Measurements from ENCODE around the gene RNF103. TPM values are rescaled to one million over a fixed set of nuclear protein-coding genes. Genes with fewer than 3 reads are reported as not detected.
"Not testable (repeated sequence)": the region's sequence is repeated elsewhere in the genome, so short reads cannot be mapped to it uniquely, and the experiment has no call there.

RNF103 gene
- polyA plus RNA-seq, 3 donors, result 28.7 to 37.7 (median 36.2) TPM

DNA sequence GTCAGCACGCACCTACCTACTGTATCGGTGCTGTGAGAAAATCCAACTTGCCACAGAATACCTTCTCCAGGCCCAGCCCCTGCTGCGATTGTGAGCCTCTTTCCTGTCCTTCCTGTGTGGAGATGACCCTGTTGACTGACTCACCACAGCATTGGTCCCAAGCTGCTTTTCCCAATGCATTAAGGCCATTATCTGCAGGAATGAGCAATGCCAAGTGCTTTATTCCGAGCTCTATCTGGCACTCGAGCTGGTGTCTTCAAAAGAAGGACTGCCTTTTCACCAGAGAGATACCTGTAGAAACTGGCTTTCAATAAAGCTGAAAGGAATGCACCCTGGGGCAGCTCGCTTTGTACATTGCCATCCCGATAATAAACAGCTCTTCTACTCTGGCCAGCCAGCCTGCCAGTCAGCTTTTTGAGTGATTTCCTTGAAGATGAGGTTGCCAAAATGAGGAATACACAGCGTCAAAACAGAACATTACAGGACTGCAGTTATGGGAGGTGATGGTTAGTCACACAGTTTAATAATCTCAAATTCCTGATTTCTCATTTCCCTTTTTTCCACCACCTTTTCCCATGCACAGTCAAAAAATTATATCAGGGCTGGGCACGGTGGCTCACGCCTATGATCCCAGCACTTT lies 8.3 kb upstream of the RNF103 start:
- DNase-seq, result no peak

GRCh38 chr2:86628091-86628522 lies 4.4 kb upstream of the RNF103 start:
- no peak for DNase-seq

DNA sequence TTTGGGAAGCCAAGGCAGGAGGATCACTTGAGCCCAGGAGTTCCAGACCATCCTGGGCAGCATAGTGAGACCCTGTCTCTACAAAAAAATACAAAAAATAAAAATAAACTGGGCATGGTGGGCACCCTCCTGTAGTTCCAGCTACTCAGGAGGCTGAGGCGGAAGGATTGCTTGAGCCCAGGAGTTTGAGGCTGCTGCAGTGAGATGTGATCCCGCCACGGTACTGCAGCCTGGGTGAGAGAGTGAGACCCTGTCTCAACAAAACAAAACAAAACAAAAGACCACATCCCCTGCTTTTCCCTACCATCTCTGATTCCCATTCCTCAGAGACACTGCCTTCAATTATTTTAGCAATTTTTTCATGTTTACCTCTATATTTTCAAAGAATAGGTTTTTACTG lies 3.9 kb upstream of the RNF103 start:
- DNase-seq, result no peak

DNA sequence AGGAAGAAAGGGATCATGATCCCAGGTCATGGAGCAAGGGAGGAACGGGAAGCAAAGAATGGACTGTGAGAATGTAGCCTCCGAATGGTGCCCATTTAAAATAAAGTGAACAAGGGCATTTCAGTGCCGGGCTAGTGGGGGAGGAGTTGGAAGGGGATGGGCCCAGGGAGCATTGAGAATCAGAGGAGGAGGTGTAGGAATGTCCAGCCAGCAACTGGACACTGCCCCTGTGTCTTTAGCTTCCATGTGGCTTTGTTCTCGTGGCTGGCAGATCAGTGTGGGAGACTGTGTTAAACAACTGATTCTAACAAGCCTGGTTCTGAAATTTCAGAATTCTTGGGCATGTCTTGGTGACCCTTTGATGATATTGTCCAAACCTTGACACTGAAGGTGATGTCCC lies 1.4 kb upstream of the RNF103 start:
- DNase-seq, result no peak

GRCh38 chr2:86624267-86624547 lies 542 bp upstream of the RNF103 start:
- no peak for DNase-seq

DNA sequence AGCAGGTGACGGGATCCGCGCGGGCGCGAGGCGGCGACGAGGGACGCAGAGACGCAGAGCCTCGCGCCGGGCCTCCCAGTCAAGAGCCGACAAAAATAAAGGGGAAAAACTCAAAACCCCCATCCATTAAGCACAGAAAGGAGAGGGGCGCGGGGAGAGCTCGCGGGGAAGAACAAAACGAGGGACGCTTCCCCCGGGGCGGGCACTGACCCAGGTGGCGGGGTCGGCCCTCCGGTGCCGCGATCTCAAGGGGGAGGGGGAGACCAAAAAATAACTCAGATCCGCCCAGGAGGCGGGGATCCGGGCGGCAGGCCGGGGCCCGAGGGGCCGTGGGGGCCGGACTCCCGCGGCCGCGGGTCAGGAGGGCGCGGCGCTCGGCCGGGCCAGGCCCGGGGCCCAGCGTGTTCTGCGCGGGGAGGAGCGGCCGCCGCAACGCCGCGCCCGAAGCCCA lies 597 bp downstream of the RNF103 start:
- DNase-seq, result peak; percentile 36

DNA sequence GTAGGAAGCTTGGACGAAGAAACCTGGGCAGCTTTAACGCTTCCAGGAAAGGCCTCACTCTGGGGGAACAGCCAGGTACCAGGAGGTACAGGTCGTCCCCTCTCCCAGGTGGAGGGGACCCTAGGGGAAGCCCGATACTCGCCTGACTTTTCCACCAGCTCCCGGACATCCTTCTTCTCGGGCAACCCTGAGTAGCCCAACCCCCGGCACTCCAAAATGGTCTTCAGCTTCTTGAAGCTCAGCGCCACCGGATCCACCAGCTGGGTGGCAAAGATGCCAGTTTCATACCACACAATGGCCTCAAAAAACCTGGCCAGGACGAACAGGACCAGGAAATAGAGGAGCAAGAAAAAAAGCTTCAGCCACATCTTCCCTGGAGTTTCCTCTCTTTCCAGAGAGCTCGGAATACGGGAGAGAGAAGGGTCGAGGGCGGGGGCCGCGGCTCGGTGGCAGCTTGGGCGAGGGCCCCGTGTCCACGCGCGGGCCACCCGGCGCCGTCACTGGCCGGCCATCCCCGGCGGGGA lies 1.1 kb downstream of the RNF103 start:
- peak; percentile 42 for DNase-seq

GRCh38 chr2:86621280-86621943 lies 2.3 kb downstream of the RNF103 start:
- no peak for DNase-seq

DNA sequence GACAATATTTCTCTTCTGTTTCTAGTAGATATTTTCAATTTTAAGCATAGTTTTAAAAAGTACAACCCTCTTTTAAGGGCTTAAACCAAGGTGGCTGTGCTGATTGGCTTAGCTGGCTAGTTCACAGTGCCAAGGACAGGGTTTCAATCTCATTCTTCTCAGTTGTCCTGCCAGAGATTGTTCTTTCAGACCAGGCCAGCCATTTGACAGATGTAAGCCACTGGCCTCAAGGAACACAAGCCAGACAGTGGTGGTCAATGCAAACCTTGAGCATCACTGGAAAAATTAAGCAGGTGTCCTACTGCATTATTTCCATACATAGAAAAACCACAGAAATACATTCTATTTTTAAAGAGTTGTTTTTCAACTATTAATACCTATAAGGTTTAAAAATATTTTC lies 5.9 kb downstream of the RNF103 start:
- DNase-seq, result no peak

GRCh38 chr2:86617153-86617552 lies 6.5 kb downstream of the RNF103 start:
- no peak for DNase-seq

DNA sequence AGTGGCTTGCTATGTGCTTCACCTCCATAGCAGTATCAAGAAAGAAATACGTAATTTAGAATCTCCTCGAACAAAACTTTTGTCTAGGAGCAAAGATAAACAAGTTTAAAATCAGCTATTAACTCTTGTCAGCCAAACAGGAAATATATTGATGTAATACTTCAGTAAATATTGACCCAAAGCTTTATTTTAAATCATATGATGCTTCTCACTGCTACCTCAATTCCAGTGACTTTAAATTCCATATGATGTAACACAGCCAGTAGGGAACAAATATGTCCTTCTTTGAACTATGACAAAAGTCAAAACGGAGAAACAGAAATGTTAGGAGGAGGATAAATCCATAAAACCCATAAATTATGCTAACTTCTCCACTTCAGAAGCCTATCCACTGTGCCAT lies 7.2 kb downstream of the RNF103 start:
- DNase-seq, result no peak

DNA sequence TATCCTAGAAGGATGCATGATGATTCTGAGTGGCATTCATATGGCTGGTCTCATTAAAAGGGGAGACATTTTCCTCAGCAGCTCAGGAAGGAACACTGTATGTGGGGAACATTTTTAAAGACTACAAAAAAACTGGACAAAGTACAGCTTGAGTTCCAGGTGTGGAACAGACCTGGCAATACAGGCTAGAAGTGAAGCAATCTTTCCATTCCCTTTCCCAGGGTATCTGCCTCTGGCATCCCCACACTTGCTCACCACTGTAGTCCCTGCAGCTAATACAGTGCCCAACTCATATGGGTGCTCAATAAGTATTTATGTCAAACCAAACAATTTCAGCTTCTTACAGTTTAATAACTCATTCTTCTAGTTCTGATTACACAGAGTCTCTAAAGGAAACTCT lies 8.1 kb downstream of the RNF103 start:
- no peak for DNase-seq

- no peak for DNase-seq
These were observed 10.2 kb downstream of the RNF103 start for GRCh38 chr2:86613515-86613914.

DNA sequence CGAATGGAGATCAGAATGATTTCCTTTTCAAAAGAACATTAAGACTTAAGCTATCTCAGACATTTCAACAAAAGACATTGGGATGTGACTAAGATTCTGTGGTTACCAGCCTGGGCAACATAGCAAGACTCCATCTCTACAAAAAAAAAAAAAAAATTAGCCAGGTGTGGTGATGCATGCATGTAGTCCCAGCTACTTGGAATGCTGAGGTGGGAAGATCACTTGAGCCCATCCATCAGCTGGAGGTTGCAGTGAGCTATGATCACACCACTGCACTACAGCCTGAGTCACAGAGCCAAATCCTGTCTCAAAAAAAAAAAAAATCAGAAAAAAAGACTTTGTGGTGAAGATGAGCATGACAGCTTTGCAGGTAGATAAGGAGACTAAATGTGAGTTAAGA lies 12.8 kb downstream of the RNF103 start:
- no peak for DNase-seq

GRCh38 chr2:86608832-86609410 lies 14.7 kb downstream of the RNF103 start:
- no peak for DNase-seq

DNA sequence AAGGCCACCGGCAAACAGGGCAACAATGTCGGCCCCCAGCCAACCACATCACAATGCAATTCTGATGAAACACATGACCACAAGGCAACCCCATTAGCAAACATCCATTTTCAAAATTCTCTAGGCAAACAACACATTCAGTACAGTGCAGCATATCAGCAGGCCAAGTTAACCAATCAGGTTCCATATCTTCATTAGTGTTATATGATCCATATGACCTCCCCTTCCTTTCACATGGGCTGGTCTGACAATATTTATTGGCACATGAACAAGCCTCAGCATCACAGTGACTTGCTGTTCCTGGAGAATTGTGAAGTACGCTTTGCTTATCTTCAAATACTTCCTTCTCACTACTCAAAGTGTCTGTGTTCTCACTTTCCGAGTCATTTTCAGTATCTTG lies 19.8 kb downstream of the RNF103 start:
- no peak for DNase-seq

GRCh38 chr2:86598966-86599365 lies 24.7 kb downstream of the RNF103 start:
- no peak for DNase-seq

GRCh38 chr2:86596118-86596517 lies 27.5 kb downstream of the RNF103 start:
- no peak for DNase-seq

DNA sequence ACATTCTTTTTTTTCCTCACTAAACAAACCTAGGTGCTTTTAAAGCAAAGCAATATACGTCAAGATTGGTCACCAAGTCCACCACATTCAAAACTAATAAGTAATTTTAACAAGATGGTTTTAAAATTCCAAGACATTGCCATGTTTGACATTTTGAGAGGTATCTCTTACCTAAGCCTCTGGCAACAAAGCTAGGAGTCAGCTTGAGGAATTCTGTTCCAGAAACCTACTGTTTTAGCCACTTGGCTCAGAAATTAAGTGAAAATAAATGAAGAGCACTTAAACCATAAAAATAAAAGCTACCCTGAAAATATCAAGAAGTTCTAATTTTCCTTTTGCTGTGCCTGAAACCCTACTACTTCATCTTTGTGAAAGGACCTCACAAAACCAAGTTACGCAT lies 30.4 kb downstream of the RNF103 start:
- no peak for DNase-seq

- DNase-seq, result no peak
These were observed 31.0 kb downstream of the RNF103 start for GRCh38 chr2:86592547-86593230.

GRCh38 chr2:86589701-86590100 lies 34.0 kb downstream of the RNF103 start:
- DNase-seq, result not testable (repeated sequence)

DNA sequence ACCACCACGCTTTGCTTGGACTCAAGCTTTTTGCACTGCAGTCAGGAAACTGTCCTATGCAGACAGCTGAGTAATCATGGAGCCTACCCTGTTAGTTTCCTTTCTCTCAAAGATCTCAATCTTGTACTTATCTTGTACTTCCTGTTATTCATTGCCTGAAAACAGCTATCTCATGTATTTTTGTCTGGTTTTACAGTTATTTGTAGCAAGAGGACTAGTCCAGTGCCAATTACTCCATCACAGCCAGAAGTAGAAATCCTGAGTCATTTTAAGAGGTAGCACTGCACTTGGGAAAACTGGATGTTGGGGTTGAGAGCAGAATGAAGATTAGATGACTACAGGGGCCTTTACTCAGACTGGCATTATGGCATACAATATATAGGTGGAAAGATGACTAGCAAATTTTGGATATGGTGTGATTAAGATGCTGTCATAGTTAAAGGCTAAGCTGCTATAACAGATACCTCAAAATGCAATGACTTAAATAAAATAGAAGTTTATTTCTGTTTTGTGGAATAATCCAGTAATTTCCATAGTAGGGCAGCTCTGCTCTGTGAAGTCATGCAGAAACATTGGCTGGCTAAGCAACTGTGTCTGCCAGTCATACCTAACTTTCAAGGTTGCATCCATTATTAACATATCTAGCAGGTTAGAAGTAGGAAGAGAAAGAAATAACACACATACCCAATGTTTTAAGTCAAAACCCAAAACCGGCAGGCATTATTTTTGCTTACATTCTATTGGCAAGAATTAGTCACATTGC lies 39.3 kb downstream of the RNF103 start:
- DNase-seq, result no peak
